KMS-11 (cell line): ENCODE data around the gene CHST8.

Experiments
- H2AFZ ChIP-seq: fragments of 200-600 bp; sonication (generic); 2 replicates; pipeline ENCODE4 v1.6.1; 2016; ENCODE audit warnings: antibody characterized with exemption, mixed run types, low read depth
- H3K27ac ChIP-seq: fragments of 200-600 bp; sonication (generic); 2 replicates; pipeline ENCODE4 v1.6.1; 2016; ENCODE audit warnings: mild to moderate bottlenecking, mixed run types
- H3K27me3 ChIP-seq: fragments of 200-600 bp; sonication (generic); 2 replicates; pipeline ENCODE4 v1.6.1; 2017; ENCODE audit warnings: mild to moderate bottlenecking, low read depth, mixed run types, moderate library complexity; ENCODE audit not compliant: insufficient read depth
- H3K36me3 ChIP-seq: fragments of 200-600 bp; sonication (generic); 2 replicates; pipeline ENCODE4 v1.6.1; 2017; ENCODE audit warnings: mild to moderate bottlenecking, mixed run types; ENCODE audit not compliant: insufficient read depth
- H3K4me1 ChIP-seq: fragments of 200-600 bp; sonication (generic); 2 replicates; pipeline ENCODE4 v1.6.1; 2016; ENCODE audit warnings: mild to moderate bottlenecking, low read depth, mixed run types; ENCODE audit not compliant: poor library complexity, severe bottlenecking
- H3K4me2 ChIP-seq: fragments of 200-600 bp; sonication (generic); 2 replicates; pipeline ENCODE4 v1.7.0; 2016; ENCODE audit warnings: mild to moderate bottlenecking, mixed run types
- H3K4me3 ChIP-seq: fragments of 200-600 bp; sonication (generic); IDR thresholded peaks from 2 replicates; pipeline ENCODE4 v1.6.1; 2017; ENCODE audit warnings: low read depth, low read length, mixed read lengths; ENCODE audit not compliant: insufficient read depth
- H3K79me2 ChIP-seq: fragments of 200-600 bp; sonication (generic); 2 replicates; pipeline ENCODE4 v1.6.1; 2016; ENCODE audit warnings: low read depth, mixed run types; ENCODE audit not compliant: insufficient read depth
- H3K9ac ChIP-seq: fragments of 200-600 bp; sonication (generic); 2 replicates; pipeline ENCODE4 v1.6.1; 2016; ENCODE audit warnings: mild to moderate bottlenecking, mixed run types
- H4K20me1 ChIP-seq: fragments of 200-600 bp; sonication (generic); 2 replicates; pipeline ENCODE4 v1.6.1; 2016; ENCODE audit warnings: mild to moderate bottlenecking, mixed run types; ENCODE audit not compliant: insufficient read depth
- CTCF ChIP-seq: fragments of 200-600 bp; sonication (generic); conservative IDR thresholded peaks from 2 replicates; pipeline ENCODE4 v1.6.1; 2017; ENCODE audit warnings: low read depth, mild to moderate bottlenecking, antibody characterized with exemption, low read length, moderate library complexity, mixed read lengths

The CHST8 gene

GRCh38 chr19:33720691-33721682, 99.2 kb downstream of the CHST8 start:
- Histone ChIP-seq H3K9ac (no peak overlapping the region), H3K79me2 (no peaks in the 10 kb centered on the region), H3K4me3 (no peak overlapping the region), H2AFZ (no peak overlapping the region), H3K27ac (no peak overlapping the region), H4K20me1 (no peaks in the 10 kb centered on the region), H3K27me3 (peaks cover 3% of the 10 kb centered on the region; the same call in 1 of the 2 replicates), H3K36me3 (no peaks in the 10 kb centered on the region), H3K4me1 (no peaks in the 10 kb centered on the region), H3K4me2 (no peak overlapping the region)
- no peak for TF ChIP-seq CTCF

GRCh38 chr19:33721735-33722297, 100.1 kb downstream of the CHST8 start:
- no peak for TF ChIP-seq CTCF
- H3K79me2 ChIP-seq = no peaks in the 10 kb centered on the region
- H3K4me3 ChIP-seq = no peak overlapping the region

GRCh38 chr19:33722456-33723239, 100.9 kb downstream of the CHST8 start:
- Histone ChIP-seq H3K27ac (no peak overlapping the region), H3K4me1 (no peaks in the 10 kb centered on the region), H3K4me3 (no peak overlapping the region), H3K79me2 (no peaks in the 10 kb centered on the region), H3K27me3 (peaks cover 3% of the 10 kb centered on the region; the same call in 1 of the 2 replicates), H4K20me1 (no peaks in the 10 kb centered on the region), H3K4me2 (no peak overlapping the region), H3K9ac (no peak overlapping the region), H2AFZ (no peak overlapping the region), H3K36me3 (no peaks in the 10 kb centered on the region)
- TF ChIP-seq CTCF = no peak

More at GRCh38 chr19:33721735-33722297, 100.1 kb downstream of the CHST8 start:
- Histone ChIP-seq H4K20me1 (no peaks in the 10 kb centered on the region), H3K27ac (no peak overlapping the region), H3K4me2 (no peak overlapping the region), H2AFZ (no peak overlapping the region), H3K36me3 (no peaks in the 10 kb centered on the region), H3K4me1 (no peaks in the 10 kb centered on the region), H3K9ac (no peak overlapping the region), H3K27me3 (peaks cover 3% of the 10 kb centered on the region; the same call in 1 of the 2 replicates)

- Histone ChIP-seq H4K20me1 (no peaks in the 10 kb centered on the region), H3K36me3 (no peaks in the 10 kb centered on the region), H3K4me2 (no peak overlapping the region), H2AFZ (no peak overlapping the region), H3K79me2 (no peaks in the 10 kb centered on the region), H3K9ac (no peak overlapping the region), H3K4me3 (no peak overlapping the region), H3K27ac (no peak overlapping the region), H3K27me3 (peaks cover 3% of the 10 kb centered on the region; the same call in 1 of the 2 replicates), H3K4me1 (no peaks in the 10 kb centered on the region)
- no peak for TF ChIP-seq CTCF
Measured at GRCh38 chr19:33723512-33723911, 101.8 kb downstream of the CHST8 start.
